H9 (cell line): ENCODE results near the gene KHK. TPM values are rescaled to one million over a fixed set of nuclear protein-coding genes. Genes with fewer than 3 reads are reported as not detected.

ENCODE experiments used
- DNase-seq: peaks from one replicate; pipeline ENCODE4 v3.0.0-alpha.2; 2017
- H2AFZ ChIP-seq: one replicate; pipeline ENCODE4 v1.6.1; 2013; ENCODE audit warnings: mild to moderate bottlenecking, low read length, control low read depth, moderate library complexity
- H2AK5ac ChIP-seq: 2 replicates; pipeline ENCODE4 v1.6.1; 2013; ENCODE audit warnings: low read length, control low read depth, mixed read lengths; ENCODE audit not compliant: insufficient read length
- H2BK120ac ChIP-seq: one replicate; pipeline ENCODE4 v1.6.1; 2013; ENCODE audit warnings: low read depth, mild to moderate bottlenecking, low read length, control low read depth, inconsistent platforms; ENCODE audit not compliant: poor library complexity, severe bottlenecking
- H2BK12ac ChIP-seq: 2 replicates; pipeline ENCODE4 v1.6.1; 2013; ENCODE audit warnings: low read length, control low read depth, mixed read lengths, low read depth; ENCODE audit not compliant: insufficient read length
- H2BK15ac ChIP-seq: 2 replicates; pipeline ENCODE4 v1.6.1; 2013; ENCODE audit warnings: low read depth, low read length, control low read depth
- H2BK20ac ChIP-seq: one replicate; pipeline ENCODE4 v1.6.1; 2013; ENCODE audit warnings: low read depth, mild to moderate bottlenecking, low read length, control low read depth, inconsistent platforms; ENCODE audit not compliant: poor library complexity, severe bottlenecking
- H2BK5ac ChIP-seq: 2 replicates; pipeline ENCODE4 v1.6.1; 2013; ENCODE audit warnings: low read length, control low read depth, mixed read lengths; ENCODE audit not compliant: insufficient read length
- H3K14ac ChIP-seq: 2 replicates; pipeline ENCODE4 v1.6.1; 2013; ENCODE audit warnings: low read length, control low read depth; ENCODE audit not compliant: insufficient read depth
- H3K18ac ChIP-seq: 2 replicates; pipeline ENCODE4 v1.6.1; 2013; ENCODE audit warnings: low read depth, mild to moderate bottlenecking, mixed read lengths, low read length, control low read depth; ENCODE audit not compliant: insufficient read length
- H3K23ac ChIP-seq: 2 replicates; pipeline ENCODE4 v1.6.1; 2013; ENCODE audit warnings: low read length, control low read depth, mixed read lengths, low read depth; ENCODE audit not compliant: insufficient read length
- H3K23me2 ChIP-seq: 2 replicates; pipeline ENCODE4 v1.6.1; 2013; ENCODE audit warnings: low read depth, mild to moderate bottlenecking, mixed read lengths, low read length, control low read depth; ENCODE audit not compliant: insufficient read length, poor library complexity, severe bottlenecking
- H3K27ac ChIP-seq: 2 replicates; pipeline ENCODE4 v1.5.1; 2013; ENCODE audit warnings: low read length, control low read depth, mixed read lengths, low read depth; ENCODE audit not compliant: insufficient read length
- H3K27me3 ChIP-seq: 2 replicates; pipeline ENCODE4 v1.6.1; 2013; ENCODE audit warnings: low read length, control low read depth, inconsistent platforms; ENCODE audit not compliant: insufficient read depth
- H3K4ac ChIP-seq: 2 replicates; pipeline ENCODE4 v1.6.1; 2013; ENCODE audit warnings: low read depth, mild to moderate bottlenecking, control low read depth, inconsistent platforms, low read length, moderate library complexity
- H3K4me1 ChIP-seq: 2 replicates; pipeline ENCODE4 v1.6.1; 2013; ENCODE audit warnings: low read length, control low read depth, inconsistent platforms; ENCODE audit not compliant: insufficient read depth
- H3K4me2 ChIP-seq: 2 replicates; pipeline ENCODE4 v1.6.1; 2013; ENCODE audit warnings: low read length, control low read depth, mixed read lengths; ENCODE audit not compliant: insufficient read length, insufficient read depth
- H3K56ac ChIP-seq: 2 replicates; pipeline ENCODE4 v1.6.1; 2013; ENCODE audit warnings: low read depth, mild to moderate bottlenecking, mixed read lengths, low read length, control low read depth; ENCODE audit not compliant: insufficient read length
- H3K79me1 ChIP-seq: 2 replicates; pipeline ENCODE4 v1.6.1; 2013; ENCODE audit warnings: low read depth, mild to moderate bottlenecking, moderate library complexity, low read length, control low read depth, inconsistent platforms; ENCODE audit not compliant: insufficient read depth, poor library complexity, severe bottlenecking
- H3K79me2 ChIP-seq: 2 replicates; pipeline ENCODE4 v1.6.1; 2013; ENCODE audit warnings: low read length, control low read depth, inconsistent platforms; ENCODE audit not compliant: insufficient read depth
- H3K9ac ChIP-seq: 2 replicates; pipeline ENCODE4 v1.6.1; 2013; ENCODE audit warnings: low read length, control low read depth, mixed read lengths; ENCODE audit not compliant: insufficient read length; ENCODE audit errors: extremely low read depth
- H3K9me3 ChIP-seq: one replicate; pipeline ENCODE4 v1.6.1; 2013; ENCODE audit warnings: low read depth, low read length, inconsistent platforms; ENCODE audit not compliant: control insufficient read depth
- H3T11ph ChIP-seq: one replicate; pipeline ENCODE4 v1.6.1; 2013; ENCODE audit warnings: mild to moderate bottlenecking, low read length, control low read depth, inconsistent platforms
- H4K20me1 ChIP-seq: one replicate; pipeline ENCODE4 v1.6.1; 2013; ENCODE audit not compliant: control insufficient read depth, insufficient read length, insufficient read depth
- H4K5ac ChIP-seq: 2 replicates; pipeline ENCODE4 v1.6.1; 2013; ENCODE audit warnings: low read depth, mild to moderate bottlenecking, mixed read lengths, low read length, control low read depth; ENCODE audit not compliant: insufficient read length
- H4K8ac ChIP-seq: replicated peaks from 2 replicates; pipeline ENCODE4 v1.6.1; 2013; ENCODE audit warnings: low read length, control low read depth, mixed read lengths, low read depth; ENCODE audit not compliant: insufficient read length
- H4K91ac ChIP-seq: 2 replicates; pipeline ENCODE4 v1.6.1; 2013; ENCODE audit warnings: low read depth, mild to moderate bottlenecking, moderate library complexity, mixed read lengths, low read length, control low read depth; ENCODE audit not compliant: insufficient read length
- H3K27ac Mint-ChIP-seq, 3 experiments: 2 replicates in 2 of 3; 3 replicates in 1 of 3; pipeline ENCODE4 v1.8.0; 2020 to 2021; ENCODE audit warnings: mixed read lengths in 3 of 3, mild to moderate bottlenecking in 1 of 3, moderate library complexity in 1 of 3
- H3K27me3 Mint-ChIP-seq: 2 replicates; pipeline ENCODE4 v1.8.0; 2021; ENCODE audit warnings: low read depth, mild to moderate bottlenecking, moderate library complexity, mixed read lengths
- H3K36me3 Mint-ChIP-seq, 3 experiments: 2 replicates in 2 of 3; 3 replicates in 1 of 3; pipeline ENCODE4 v1.8.0; 2020 to 2021; ENCODE audit warnings: low read depth in 3 of 3, mixed read lengths in 3 of 3; ENCODE audit not compliant: insufficient read depth in 1 of 3
- H3K4me1 Mint-ChIP-seq, 2 experiments: 2 replicates each; pipeline ENCODE4 v1.8.0; 2020; ENCODE audit warnings: mixed read lengths in 2 of 2
- H3K4me3 Mint-ChIP-seq, 2 experiments: 2 replicates in 1 of 2; 3 replicates in 1 of 2; pipeline ENCODE4 v1.8.0; 2020 to 2021; ENCODE audit warnings: mild to moderate bottlenecking in 2 of 2, mixed read lengths in 2 of 2, moderate library complexity in 1 of 2
- H3K9me3 Mint-ChIP-seq, 2 experiments: 2 replicates in 1 of 2; 3 replicates in 1 of 2; pipeline ENCODE4 v1.8.0; 2020; ENCODE audit warnings: mild to moderate bottlenecking in 2 of 2, mixed read lengths in 2 of 2, moderate library complexity in 1 of 2
- WGBS: extraction: QIAGEN DNeasy Blood & Tissue Kit; methylation state at CpG from one replicate; pipeline ENCODE4 v1.1.7; 2013; ENCODE audit warnings: missing lambda C conversion rate, low lambda C conversion rate, mixed read lengths; ENCODE audit not compliant: insufficient read length; ENCODE audit errors: extremely low coverage; 5-methylcytosine and 5-hydroxymethylcytosine counted together
- total RNA-seq: library from RNA; stranded (reverse); gene quantifications from 2 replicates; pipeline ENCODE4 v1.2.1, GENCODE V29; 2021
- TF ChIP-seq, protein P1 (sequence below): fragments of 200-600 bp; sonication (generic); conservative IDR thresholded peaks from 3 replicates; pipeline ENCODE4 v1.8.0; 2021; ENCODE audit warnings: antibody characterized with exemption, mild to moderate bottlenecking

KHK gene
- total RNA-seq, 1 experiment from 2014 or later = 12.1 TPM

DNA sequence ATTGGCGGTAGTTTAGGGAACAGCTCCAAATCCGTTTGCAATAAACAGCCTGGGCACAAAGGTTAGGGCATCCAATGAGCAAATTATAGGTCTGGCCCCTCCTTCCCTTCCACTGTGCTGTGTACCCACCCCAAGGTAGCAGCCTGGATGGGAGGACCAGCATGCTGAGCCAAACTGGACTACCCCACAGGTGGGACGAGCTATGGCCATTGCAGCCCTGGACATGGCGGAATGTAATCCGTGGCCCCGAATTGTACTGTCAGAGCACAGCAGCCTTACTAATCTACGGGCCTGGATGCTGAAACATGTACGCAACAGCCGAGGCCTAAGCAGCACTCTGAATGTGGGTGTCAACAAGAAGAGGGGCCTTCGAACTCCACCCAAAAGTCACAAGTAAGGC, 28.4 kb upstream of the KHK start:
- H4K91ac ChIP-seq = no peak overlapping the region
- H2BK15ac ChIP-seq = no peak overlapping the region
- H4K8ac ChIP-seq = no peak overlapping the region
- Mint-ChIP-seq H3K36me3 (peaks cover 17 to 63% (median 60%) of the 10 kb centered on the region in 3 experiments; a peak in 6 of 7 replicates), H3K27ac (no peak overlapping the region), H3K9me3 (no peaks in the 10 kb centered on the region), H3K4me1 (no peaks in the 10 kb centered on the region), H3K4me3 (no peak overlapping the region), H3K27me3 (no peaks in the 10 kb centered on the region)
- H3K9ac ChIP-seq = no peak overlapping the region
- no peak overlapping the region for H3T11ph ChIP-seq
- no peak overlapping the region for H3K23ac ChIP-seq
- no peak overlapping the region for H2AK5ac ChIP-seq
- H4K20me1 ChIP-seq = no peaks in the 10 kb centered on the region
- no peak overlapping the region for H3K27ac ChIP-seq
- no peaks in the 10 kb centered on the region for H3K9me3 ChIP-seq
- DNase-seq = no peak
- no peak overlapping the region for H3K14ac ChIP-seq
- no peaks in the 10 kb centered on the region for H3K4me1 ChIP-seq
- no peak overlapping the region for H2BK5ac ChIP-seq
- no peak overlapping the region for H4K5ac ChIP-seq
- TF ChIP-seq, protein P1, sequence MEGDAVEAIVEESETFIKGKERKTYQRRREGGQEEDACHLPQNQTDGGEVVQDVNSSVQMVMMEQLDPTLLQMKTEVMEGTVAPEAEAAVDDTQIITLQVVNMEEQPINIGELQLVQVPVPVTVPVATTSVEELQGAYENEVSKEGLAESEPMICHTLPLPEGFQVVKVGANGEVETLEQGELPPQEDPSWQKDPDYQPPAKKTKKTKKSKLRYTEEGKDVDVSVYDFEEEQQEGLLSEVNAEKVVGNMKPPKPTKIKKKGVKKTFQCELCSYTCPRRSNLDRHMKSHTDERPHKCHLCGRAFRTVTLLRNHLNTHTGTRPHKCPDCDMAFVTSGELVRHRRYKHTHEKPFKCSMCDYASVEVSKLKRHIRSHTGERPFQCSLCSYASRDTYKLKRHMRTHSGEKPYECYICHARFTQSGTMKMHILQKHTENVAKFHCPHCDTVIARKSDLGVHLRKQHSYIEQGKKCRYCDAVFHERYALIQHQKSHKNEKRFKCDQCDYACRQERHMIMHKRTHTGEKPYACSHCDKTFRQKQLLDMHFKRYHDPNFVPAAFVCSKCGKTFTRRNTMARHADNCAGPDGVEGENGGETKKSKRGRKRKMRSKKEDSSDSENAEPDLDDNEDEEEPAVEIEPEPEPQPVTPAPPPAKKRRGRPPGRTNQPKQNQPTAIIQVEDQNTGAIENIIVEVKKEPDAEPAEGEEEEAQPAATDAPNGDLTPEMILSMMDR = no peak
- no peaks in the 10 kb centered on the region for H3K79me1 ChIP-seq
- H2BK120ac ChIP-seq = no peak overlapping the region
- H3K18ac ChIP-seq = no peak overlapping the region
- no peak overlapping the region for H2AFZ ChIP-seq
- H3K56ac ChIP-seq = no peak overlapping the region
- H3K4me2 ChIP-seq = no peak overlapping the region
- H3K4ac ChIP-seq = no peak overlapping the region
- H3K79me2 ChIP-seq = no peaks in the 10 kb centered on the region
- no peak overlapping the region for H2BK12ac ChIP-seq
- H3K27me3 ChIP-seq = no peaks in the 10 kb centered on the region
- no peaks in the 10 kb centered on the region for H3K23me2 ChIP-seq
- WGBS = no CpG with 5 or more reads among the region's 10 CpGs
- H2BK20ac ChIP-seq = no peak overlapping the region
